WERI-Rb-1 (cell line): ENCODE measurements around the gene RPL22.

Experiments
- DNase-seq: peaks from one replicate; pipeline ENCODE4 v3.0.0-alpha.2; 2020
- H3K27ac ChIP-seq: fragments of 250-450 bp; sonication (Bioruptor Pico); 2 replicates; pipeline ENCODE4 v1.5.1; 2020; ENCODE audit warnings: mild to moderate bottlenecking, moderate library complexity
- H3K27me3 ChIP-seq: fragments of 250-450 bp; sonication (Bioruptor Pico); 2 replicates; pipeline ENCODE4 v1.5.1; 2021; ENCODE audit warnings: mild to moderate bottlenecking, low read depth, moderate library complexity; ENCODE audit not compliant: insufficient read depth, severe bottlenecking
- H3K36me3 ChIP-seq: fragments of 250-450 bp; sonication (Bioruptor Pico); 2 replicates; pipeline ENCODE4 v1.5.1; 2020; ENCODE audit warnings: mild to moderate bottlenecking, moderate library complexity
- H3K4me3 ChIP-seq: 2 replicates; pipeline ENCODE4 v1.5.1; 2011; ENCODE audit warnings: low read depth, mild to moderate bottlenecking, control low read depth, low read length
- H3K9me3 ChIP-seq: fragments of 250-450 bp; sonication (Bioruptor Pico); 2 replicates; pipeline ENCODE4 v1.5.1; 2021; ENCODE audit warnings: mild to moderate bottlenecking, moderate library complexity; ENCODE audit not compliant: severe bottlenecking
- CTCF ChIP-seq: IDR thresholded peaks from 2 replicates; pipeline ENCODE4 v1.5.1; 2011; ENCODE audit warnings: low read depth, mild to moderate bottlenecking, control low read depth, inconsistent platforms, low read length

Gene RPL22

GRCh38 chr1:6206520-6206855, 7.1 kb upstream of the RPL22 start:
- Histone ChIP-seq H3K4me3 (no peak overlapping the region), H3K27me3 (no peaks in the 10 kb centered on the region), H3K9me3 (no peaks in the 10 kb centered on the region), H3K36me3 (peaks cover 22% of the 10 kb centered on the region), H3K27ac (no peak overlapping the region)
- TF ChIP-seq CTCF, result no peak
- DNase-seq, result no peak

- Histone ChIP-seq H3K4me3 (no peak within 1 kb of the TSS; the same call in 1 of the 2 replicates), H3K9me3 (no peaks in the 10 kb centered on the region), H3K36me3 (peaks cover 18% of the 10 kb centered on the region), H3K27me3 (no peaks in the 10 kb centered on the region), H3K27ac (peak within 1 kb of the TSS; percentile 59)
- DNase-seq, result no peak
- TF ChIP-seq CTCF, result no peak
These were observed 6.6 kb upstream of the RPL22 start, which contains the start of gene RNF207 for GRCh38 chr1:6205849-6206519. Gene RNF207, plus strand, starts transcription at chr1:6206119. Its CDS starts 417 bp downstream, at chr1:6206536.

- Histone ChIP-seq H3K36me3 (peaks cover 20% of the 10 kb centered on the region), H3K9me3 (no peaks in the 10 kb centered on the region), H3K27ac (no peak overlapping the region), H3K4me3 (no peak overlapping the region), H3K27me3 (no peaks in the 10 kb centered on the region)
- no peak for DNase-seq
- no peak for TF ChIP-seq CTCF
These were observed 2.9 kb upstream of the RPL22 start for GRCh38 chr1:6202256-6202655.

GRCh38 chr1:6200188-6200809, 904 bp upstream of the RPL22 start:
- no peak for DNase-seq
- H3K27me3 ChIP-seq, result no peaks in the 10 kb centered on the region
- H3K27ac ChIP-seq, result peak overlapping the region; percentile 96
- peak overlapping the region; percentile 95 for H3K4me3 ChIP-seq
- peaks cover 33% of the 10 kb centered on the region for H3K36me3 ChIP-seq
- no peak for TF ChIP-seq CTCF
- no peaks in the 10 kb centered on the region for H3K9me3 ChIP-seq

GRCh38 chr1:6198646-6199297, 623 bp downstream of the RPL22 start:
- Histone ChIP-seq H3K4me3 (peak overlapping the region; percentile 95), H3K9me3 (no peaks in the 10 kb centered on the region), H3K27me3 (no peaks in the 10 kb centered on the region), H3K36me3 (peaks cover 49% of the 10 kb centered on the region), H3K27ac (peak overlapping the region; percentile 96)
- DNase-seq, result no peak
- TF ChIP-seq CTCF, result no peak
